ENCODE results near the gene KAZALD1. TPM values are rescaled to one million over a fixed set of nuclear protein-coding genes. Genes with fewer than 3 reads are reported as not detected.

KAZALD1 gene
- total RNA-seq, 1 experiment from 2014 or later = 12.5 TPM

DNA sequence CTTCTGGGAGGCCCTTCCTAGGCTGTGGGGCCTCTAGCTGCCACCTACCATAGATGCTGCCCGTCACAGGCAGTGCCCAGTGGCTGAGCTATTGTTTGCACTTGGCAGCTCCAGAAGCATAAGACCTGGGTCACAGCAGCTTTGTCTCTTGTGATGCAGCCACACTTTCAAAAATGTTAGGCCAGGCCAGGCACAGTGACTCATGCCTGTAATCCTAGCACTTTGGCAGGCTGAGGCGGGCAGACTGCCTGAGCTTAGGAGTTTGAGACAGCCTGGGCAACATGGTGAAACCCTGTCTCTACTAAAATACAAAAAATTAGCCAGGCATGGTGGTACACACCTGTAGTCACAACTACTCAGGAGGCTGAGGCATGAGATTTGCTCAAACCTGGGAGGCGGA, 9.5 kb upstream of the KAZALD1 start:
- Histone ChIP-seq H3K27ac (ENCODE audit: low read depth, low read length, poor library complexity, severe bottlenecking) (no peak overlapping the region), H3K9me3 (ENCODE audit: low read depth, low read length, poor library complexity, severe bottlenecking) (no peaks in the 10 kb centered on the region), H3K4me3 (ENCODE audit: low read depth, low read length, poor library complexity, severe bottlenecking) (no peak overlapping the region), H3K27me3 (replicated peaks; ENCODE audit: insufficient read depth, low read depth, low read length, poor library complexity) (no peaks in the 10 kb centered on the region), H3K36me3 (ENCODE audit: insufficient read depth, low read length, poor library complexity, severe bottlenecking) (no peaks in the 10 kb centered on the region), H3K4me1 (ENCODE audit: insufficient read depth, low read length, poor library complexity, severe bottlenecking) (peaks cover 21% of the 10 kb centered on the region)
- no peak for TF ChIP-seq EZH2 (IDR thresholded peaks at IDR 0.05; ENCODE audit: borderline replicate concordance, low read depth, low read length, poor library complexity, severe bottlenecking)
- TF ChIP-seq, protein P1, sequence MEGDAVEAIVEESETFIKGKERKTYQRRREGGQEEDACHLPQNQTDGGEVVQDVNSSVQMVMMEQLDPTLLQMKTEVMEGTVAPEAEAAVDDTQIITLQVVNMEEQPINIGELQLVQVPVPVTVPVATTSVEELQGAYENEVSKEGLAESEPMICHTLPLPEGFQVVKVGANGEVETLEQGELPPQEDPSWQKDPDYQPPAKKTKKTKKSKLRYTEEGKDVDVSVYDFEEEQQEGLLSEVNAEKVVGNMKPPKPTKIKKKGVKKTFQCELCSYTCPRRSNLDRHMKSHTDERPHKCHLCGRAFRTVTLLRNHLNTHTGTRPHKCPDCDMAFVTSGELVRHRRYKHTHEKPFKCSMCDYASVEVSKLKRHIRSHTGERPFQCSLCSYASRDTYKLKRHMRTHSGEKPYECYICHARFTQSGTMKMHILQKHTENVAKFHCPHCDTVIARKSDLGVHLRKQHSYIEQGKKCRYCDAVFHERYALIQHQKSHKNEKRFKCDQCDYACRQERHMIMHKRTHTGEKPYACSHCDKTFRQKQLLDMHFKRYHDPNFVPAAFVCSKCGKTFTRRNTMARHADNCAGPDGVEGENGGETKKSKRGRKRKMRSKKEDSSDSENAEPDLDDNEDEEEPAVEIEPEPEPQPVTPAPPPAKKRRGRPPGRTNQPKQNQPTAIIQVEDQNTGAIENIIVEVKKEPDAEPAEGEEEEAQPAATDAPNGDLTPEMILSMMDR (conservative IDR thresholded peaks at IDR 0.05; ENCODE audit: low read depth, low read length) = no peak
- BruUV-seq (replicated peaks) = no TSS peak
- DNase-seq (ENCODE audit: low spot score) = no peak
- CTCF ChIA-PET = interaction anchor here (1.2 to 2.5 kb wide), 2 partner anchors 12 to 17 kb away, joined by 4 to 16 read pairs; no protein-coding TSS in a partner anchor
- POLR2A ChIA-PET (ENCODE audit: low non-redundant PET) = interaction anchor here (1.4 kb wide), 1 partner anchor 11 kb away, joined by 5 read pairs; no protein-coding TSS in a partner anchor
- intact Hi-C loops (cut with micrococcal nuclease; ENCODE audit: unreplicated experiment) = no loop called here

DNA sequence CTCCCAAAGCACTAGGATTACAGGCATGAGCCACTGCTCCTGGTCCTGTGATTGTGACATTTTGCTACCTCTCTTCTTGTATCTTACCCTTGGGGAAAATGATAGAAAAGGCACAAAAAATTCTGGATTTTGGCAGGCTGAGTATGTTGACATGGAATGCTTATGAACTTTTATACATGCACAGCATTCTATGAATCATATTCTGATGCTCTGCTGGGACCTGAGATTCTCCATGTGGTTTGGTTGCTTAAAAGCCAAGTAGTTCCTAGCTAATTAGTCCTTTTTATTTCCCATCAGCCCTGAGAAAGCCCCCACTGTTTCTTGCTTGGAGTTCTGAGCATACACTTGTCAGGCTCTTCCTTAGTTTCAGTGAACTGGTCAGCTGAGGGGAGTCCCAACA, 8.3 kb upstream of the KAZALD1 start:
- Histone ChIP-seq H3K4me3 (ENCODE audit: low read depth, low read length, poor library complexity, severe bottlenecking) (no peak overlapping the region), H3K9me3 (ENCODE audit: low read depth, low read length, poor library complexity, severe bottlenecking) (no peaks in the 10 kb centered on the region), H3K36me3 (ENCODE audit: insufficient read depth, low read length, poor library complexity, severe bottlenecking) (no peaks in the 10 kb centered on the region), H3K4me1 (ENCODE audit: insufficient read depth, low read length, poor library complexity, severe bottlenecking) (peaks cover 24% of the 10 kb centered on the region), H3K27me3 (replicated peaks; ENCODE audit: insufficient read depth, low read depth, low read length, poor library complexity) (no peaks in the 10 kb centered on the region), H3K27ac (ENCODE audit: low read depth, low read length, poor library complexity, severe bottlenecking) (no peak overlapping the region)
- intact Hi-C loops (cut with micrococcal nuclease; ENCODE audit: unreplicated experiment) = no loop called here
- BruUV-seq (replicated peaks) = no TSS peak
- POLR2A ChIA-PET (ENCODE audit: low non-redundant PET) = no interaction called here
- no peak for TF ChIP-seq EZH2 (IDR thresholded peaks at IDR 0.05; ENCODE audit: borderline replicate concordance, low read depth, low read length, poor library complexity, severe bottlenecking)
- TF ChIP-seq, protein P1 (conservative IDR thresholded peaks at IDR 0.05; ENCODE audit: low read depth, low read length) = no peak
- CTCF ChIA-PET = interaction anchor here (0.6 kb wide), 1 partner anchor 9 kb away, joined by 3 read pairs; no protein-coding TSS in a partner anchor
- no peak for DNase-seq (ENCODE audit: low spot score)

- DNase-seq (ENCODE audit: low spot score) = no peak
- Histone ChIP-seq H3K4me3 (ENCODE audit: low read depth, low read length, poor library complexity, severe bottlenecking) (no peak overlapping the region), H3K27ac (ENCODE audit: low read depth, low read length, poor library complexity, severe bottlenecking) (no peak overlapping the region), H3K27me3 (replicated peaks; ENCODE audit: insufficient read depth, low read depth, low read length, poor library complexity) (no peaks in the 10 kb centered on the region), H3K36me3 (ENCODE audit: insufficient read depth, low read length, poor library complexity, severe bottlenecking) (no peaks in the 10 kb centered on the region), H3K4me1 (ENCODE audit: insufficient read depth, low read length, poor library complexity, severe bottlenecking) (peaks cover 28% of the 10 kb centered on the region), H3K9me3 (ENCODE audit: low read depth, low read length, poor library complexity, severe bottlenecking) (no peaks in the 10 kb centered on the region)
- no TSS peak for BruUV-seq (replicated peaks)
- POLR2A ChIA-PET (ENCODE audit: low non-redundant PET) = no interaction called here
- CTCF ChIA-PET = no interaction called here
- intact Hi-C loops (cut with micrococcal nuclease; ENCODE audit: unreplicated experiment) = no loop called here
- TF ChIP-seq, protein P1 (conservative IDR thresholded peaks at IDR 0.05; ENCODE audit: low read depth, low read length) = no peak
- no peak for TF ChIP-seq EZH2 (IDR thresholded peaks at IDR 0.05; ENCODE audit: borderline replicate concordance, low read depth, low read length, poor library complexity, severe bottlenecking)
Observed at GRCh38 chr10:101054351-101054750, 7.4 kb upstream of the KAZALD1 start.

All from A673 (cell line).